Hepatocyte (in vitro differentiated cells): ENCODE data around the gene FRY. TPM values are rescaled to one million over a fixed set of nuclear protein-coding genes. Genes with fewer than 3 reads are reported as not detected.
A peak's percentile ranks its signal among the peaks of the same experiment; 100 is the strongest.

Experiments used
- DNase-seq: peaks from one replicate; pipeline ENCODE4 v3.0.0-alpha.2; 2016; ENCODE audit warnings: low spot score
- H2AFZ ChIP-seq: fragments of 200-600 bp; sonication (generic); 2 replicates; pipeline ENCODE4 v1.6.0; 2016; ENCODE audit warnings: antibody characterized with exemption, mild to moderate bottlenecking
- H3K27ac ChIP-seq: fragments of 200-600 bp; sonication (generic); 2 replicates; pipeline ENCODE4 v1.5.1; 2016; ENCODE audit warnings: mild to moderate bottlenecking
- H3K27me3 ChIP-seq: fragments of 200-600 bp; sonication (generic); 2 replicates; pipeline ENCODE4 v1.6.1; 2016
- H3K36me3 ChIP-seq: fragments of 200-600 bp; sonication (generic); replicated peaks from 2 replicates; pipeline ENCODE4 v1.5.1; 2016; ENCODE audit warnings: low read depth; ENCODE audit not compliant: insufficient read depth
- H3K4me1 ChIP-seq: fragments of 200-600 bp; sonication (generic); 2 replicates; pipeline ENCODE4 v1.5.1; 2016; ENCODE audit warnings: mild to moderate bottlenecking, moderate library complexity; ENCODE audit not compliant: insufficient read depth
- H3K4me2 ChIP-seq: fragments of 200-600 bp; sonication (generic); 2 replicates; pipeline ENCODE4 v1.6.0; 2016
- H3K4me3 ChIP-seq: fragments of 200-600 bp; sonication (generic); 2 replicates; pipeline ENCODE4 v1.5.1; 2016; ENCODE audit warnings: mild to moderate bottlenecking
- H3K79me2 ChIP-seq: fragments of 200-600 bp; sonication (generic); 2 replicates; pipeline ENCODE4 v1.6.0; 2017; ENCODE audit warnings: mild to moderate bottlenecking
- H3K9me2 ChIP-seq: fragments of 200-600 bp; sonication (generic); replicated peaks from 2 replicates; pipeline ENCODE4 v1.6.0; 2017; ENCODE audit warnings: mild to moderate bottlenecking; ENCODE audit not compliant: insufficient read depth
- H3K9me3 ChIP-seq: fragments of 200-600 bp; sonication (generic); 2 replicates; pipeline ENCODE4 v1.5.1; 2016; ENCODE audit warnings: low read depth, mild to moderate bottlenecking
- H4K20me1 ChIP-seq: fragments of 200-600 bp; sonication (generic); 2 replicates; pipeline ENCODE4 v1.6.0; 2016; ENCODE audit warnings: mild to moderate bottlenecking; ENCODE audit not compliant: insufficient read depth, poor library complexity, severe bottlenecking
- EZH2 ChIP-seq: fragments of 200-600 bp; sonication (generic); IDR thresholded peaks from 2 replicates; pipeline ENCODE4 v1.6.1; 2016; ENCODE audit warnings: antibody characterized with exemption, mild to moderate bottlenecking, borderline replicate concordance
- EZH2phosphoT487 ChIP-seq: fragments of 200-600 bp; sonication (generic); IDR thresholded peaks from one replicate; pipeline ENCODE4 v1.6.1; 2018; ENCODE audit warnings: antibody characterized with exemption, mild to moderate bottlenecking, low read depth, moderate library complexity; ENCODE audit not compliant: unreplicated experiment, severe bottlenecking
- WGBS: methylation state at CpG from one replicate; pipeline ENCODE4 v1.1.6; 2016; ENCODE audit warnings: low lambda C conversion rate; ENCODE audit errors: missing lambda C conversion rate; 5-methylcytosine and 5-hydroxymethylcytosine counted together
- polyA plus RNA-seq: library from polyadenylated mRNA; unstranded; fragments of >200 nt; fragmentation: Nextera tagmentation; extraction: Ambion mirVana; gene quantifications from 2 replicates; pipeline ENCODE4 v1.2.1, GENCODE V29; 2016
- total RNA-seq: library from RNA; depleted of rRNA; stranded (reverse); fragments of >200 nt; gene quantifications from 2 replicates; pipeline ENCODE4 v1.2.3, GENCODE V29; 2014
- TF ChIP-seq, protein P1 (sequence below): fragments of 200-600 bp; sonication (generic); IDR thresholded peaks from 2 replicates; pipeline ENCODE4 v1.5.1; 2016; ENCODE audit warnings: antibody characterized with exemption, mild to moderate bottlenecking; ENCODE audit not compliant: poor library complexity

Gene FRY
- total and polyA plus RNA-seq, 2 experiments from 2014 or later, result 2.4 to 3.7 TPM

DNA sequence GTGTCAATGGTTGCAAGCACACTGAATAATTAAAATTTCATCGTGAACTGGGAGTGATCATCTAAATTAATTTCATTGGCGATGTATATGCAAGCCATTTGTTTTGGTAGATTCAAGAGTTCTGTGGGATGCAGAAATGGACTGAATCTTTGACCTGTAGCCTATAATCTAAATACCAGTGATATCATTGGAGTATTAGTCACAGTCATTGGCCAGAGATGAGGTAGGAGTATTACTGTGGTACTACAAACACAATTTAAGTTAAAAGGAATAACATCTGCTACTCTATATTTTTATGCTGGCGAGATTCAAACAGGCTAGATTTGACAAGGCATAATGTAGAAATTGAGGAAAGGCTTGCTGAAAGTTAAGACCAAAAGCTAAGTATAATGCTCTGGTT lies 14.0 kb downstream of the FRY start:
- Histone ChIP-seq H3K27me3 (no peaks in the 10 kb centered on the region), H3K79me2 (no peaks in the 10 kb centered on the region), H3K4me3 (no peak overlapping the region), H3K9me3 (no peaks in the 10 kb centered on the region), H2AFZ (no peak overlapping the region), H3K4me2 (no peak overlapping the region), H4K20me1 (no peaks in the 10 kb centered on the region), H3K4me1 (peaks cover 8% of the 10 kb centered on the region), H3K36me3 (no peaks in the 10 kb centered on the region), H3K27ac (no peak overlapping the region), H3K9me2 (no peaks in the 10 kb centered on the region)
- no peak for DNase-seq
- TF ChIP-seq, protein P1, sequence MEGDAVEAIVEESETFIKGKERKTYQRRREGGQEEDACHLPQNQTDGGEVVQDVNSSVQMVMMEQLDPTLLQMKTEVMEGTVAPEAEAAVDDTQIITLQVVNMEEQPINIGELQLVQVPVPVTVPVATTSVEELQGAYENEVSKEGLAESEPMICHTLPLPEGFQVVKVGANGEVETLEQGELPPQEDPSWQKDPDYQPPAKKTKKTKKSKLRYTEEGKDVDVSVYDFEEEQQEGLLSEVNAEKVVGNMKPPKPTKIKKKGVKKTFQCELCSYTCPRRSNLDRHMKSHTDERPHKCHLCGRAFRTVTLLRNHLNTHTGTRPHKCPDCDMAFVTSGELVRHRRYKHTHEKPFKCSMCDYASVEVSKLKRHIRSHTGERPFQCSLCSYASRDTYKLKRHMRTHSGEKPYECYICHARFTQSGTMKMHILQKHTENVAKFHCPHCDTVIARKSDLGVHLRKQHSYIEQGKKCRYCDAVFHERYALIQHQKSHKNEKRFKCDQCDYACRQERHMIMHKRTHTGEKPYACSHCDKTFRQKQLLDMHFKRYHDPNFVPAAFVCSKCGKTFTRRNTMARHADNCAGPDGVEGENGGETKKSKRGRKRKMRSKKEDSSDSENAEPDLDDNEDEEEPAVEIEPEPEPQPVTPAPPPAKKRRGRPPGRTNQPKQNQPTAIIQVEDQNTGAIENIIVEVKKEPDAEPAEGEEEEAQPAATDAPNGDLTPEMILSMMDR, result no peak
- TF ChIP-seq EZH2 (no peak), EZH2phosphoT487 (no peak)
- 96% methylated on average over 3 of the region's 3 CpGs for WGBS

DNA sequence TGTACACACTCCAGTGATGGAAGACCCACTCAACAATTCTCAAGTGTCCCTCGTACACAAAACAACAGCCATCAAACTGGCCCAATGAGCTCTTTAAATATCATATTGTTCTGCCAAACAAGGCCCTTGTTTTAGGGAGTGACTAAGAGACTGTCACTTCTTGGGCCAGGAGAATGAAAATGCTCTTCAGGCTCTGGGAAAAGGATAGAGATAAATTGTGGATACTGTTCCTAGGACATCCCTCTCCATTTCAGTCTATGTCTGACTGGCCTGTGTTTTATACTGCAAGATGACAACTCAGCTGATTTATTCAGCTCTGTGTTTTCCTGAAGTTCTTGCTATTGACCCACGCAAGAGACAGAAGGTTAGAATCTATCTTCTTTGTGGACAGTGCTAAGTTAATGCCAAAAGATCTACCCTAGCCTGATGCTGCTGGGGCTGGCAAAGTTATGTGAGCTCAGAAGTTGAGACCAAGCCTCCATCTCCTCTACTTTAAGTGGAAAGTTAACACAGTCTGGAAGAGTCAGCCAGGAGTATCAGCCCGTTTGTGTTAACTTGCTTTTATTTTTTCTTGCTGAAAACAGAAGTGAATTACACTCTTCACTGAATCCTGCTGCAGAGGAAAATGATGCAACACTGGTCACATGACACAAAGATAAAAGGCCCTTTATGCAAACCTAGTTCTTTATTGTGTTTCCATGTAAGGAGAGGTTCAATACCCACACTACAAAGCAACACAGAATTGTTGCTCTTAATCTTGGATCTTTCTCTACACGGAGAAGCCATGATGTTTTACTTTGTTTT lies 14.6 kb downstream of the FRY start:
- Histone ChIP-seq H3K27ac (peak overlapping the region; percentile 60), H3K79me2 (no peaks in the 10 kb centered on the region), H3K4me2 (peak overlapping the region; percentile 45), H3K4me3 (no peak overlapping the region), H4K20me1 (no peaks in the 10 kb centered on the region), H3K9me2 (no peaks in the 10 kb centered on the region), H3K36me3 (no peaks in the 10 kb centered on the region), H3K27me3 (no peaks in the 10 kb centered on the region), H3K4me1 (peaks cover 8% of the 10 kb centered on the region), H2AFZ (no peak overlapping the region), H3K9me3 (no peaks in the 10 kb centered on the region)
- TF ChIP-seq EZH2phosphoT487, result no peak
- TF ChIP-seq, protein P1, result no peak
- no peak for TF ChIP-seq EZH2
- peak; percentile 56 for DNase-seq
- WGBS, result 61% methylated on average over 4 of the region's 4 CpGs

- no peaks in the 10 kb centered on the region for H3K9me2 ChIP-seq
- no peak overlapping the region for H2AFZ ChIP-seq
- H3K79me2 ChIP-seq, result no peaks in the 10 kb centered on the region
- H3K9me3 ChIP-seq, result no peaks in the 10 kb centered on the region
- no peaks in the 10 kb centered on the region for H4K20me1 ChIP-seq
- no peaks in the 10 kb centered on the region for H3K36me3 ChIP-seq
- H3K4me2 ChIP-seq, result no peak overlapping the region
- no peak for DNase-seq
- H3K27me3 ChIP-seq, result no peaks in the 10 kb centered on the region
- no peak overlapping the region for H3K4me3 ChIP-seq
- TF ChIP-seq, protein P1, result no peak
- TF ChIP-seq EZH2phosphoT487 (no peak), EZH2 (no peak)
- H3K4me1 ChIP-seq, result peaks cover 8% of the 10 kb centered on the region
- H3K27ac ChIP-seq, result peak overlapping the region; percentile 60
These were observed 15.5 kb downstream of the FRY start for GRCh38 chr13:32047088-32047487.

- H3K27ac ChIP-seq, result no peak overlapping the region
- TF ChIP-seq, protein P1, result no peak
- no peak for TF ChIP-seq EZH2
- TF ChIP-seq EZH2phosphoT487, result no peak
- no peaks in the 10 kb centered on the region for H3K36me3 ChIP-seq
- no peak overlapping the region for H3K4me3 ChIP-seq
- peaks cover 8% of the 10 kb centered on the region for H3K4me1 ChIP-seq
- WGBS, result 98% methylated on average over 5 of the region's 5 CpGs
- no peak overlapping the region for H3K4me2 ChIP-seq
- H3K9me2 ChIP-seq, result no peaks in the 10 kb centered on the region
- DNase-seq, result no peak
- no peaks in the 10 kb centered on the region for H3K9me3 ChIP-seq
- H4K20me1 ChIP-seq, result no peaks in the 10 kb centered on the region
- no peaks in the 10 kb centered on the region for H3K79me2 ChIP-seq
- H3K27me3 ChIP-seq, result no peaks in the 10 kb centered on the region
- no peak overlapping the region for H2AFZ ChIP-seq
These were observed 16.2 kb downstream of the FRY start for GRCh38 chr13:32047793-32048192.
